HCT116 (cell line): ENCODE results near the gene PDSS1. TPM values are rescaled to one million over a fixed set of nuclear protein-coding genes. Genes with fewer than 3 reads are reported as not detected.

Experiments
- ATAC-seq: fragments of 200-7000 bp; cut with Tn5 transposase; 2 replicates; pipeline ENCODE4 v1.9.1; 2020; ENCODE audit warnings: mild to moderate bottlenecking, moderate library complexity
- BruUV-seq: library from RNA; stranded (reverse); fragments of 400-500 nt; replicated peaks from 2 replicates; lab custom pipeline; 2021; lab: Mats Ljungman, UMichigan
- CTCF ChIA-PET: fragments of 300-600 bp; sonication (Branson Sonifier 250); formaldehyde crosslinking; loops from one replicate; lab custom pipeline; 2021; ENCODE audit warnings: antibody characterized with exemption; lab: Charles Lee
- POLR2A ChIA-PET: fragments of 300-600, 350-600 bp; sonication (Branson Sonifier 250); formaldehyde crosslinking; loops from one replicate; lab custom pipeline; 2021; ENCODE audit warnings: antibody characterized with exemption; lab: Charles Lee
- RAD21 ChIA-PET, 2 experiments: fragments of 300-600 bp; sonication (Branson Sonifier 250); formaldehyde crosslinking; loops; one replicate each; lab custom pipeline; 2023; ENCODE audit warnings: low total read pairs in 2 of 2; ENCODE audit not compliant: uncharacterized antibody in 2 of 2, unreplicated experiment in 2 of 2, low non-redundant PET in 1 of 2; lab: Charles Lee
- DNase-seq: peaks from one replicate; pipeline ENCODE4 v3.0.0-alpha.2; 2010; ENCODE audit warnings: low read depth, low spot score
- H2AFZ ChIP-seq: fragments of 200-600 bp; shearing (Covaris generic), sonication (generic); 2 replicates; pipeline ENCODE4 v1.6.1; 2017; ENCODE audit warnings: low read depth, mixed run types, mixed read lengths, antibody characterized with exemption, low read length; ENCODE audit not compliant: poor library complexity, severe bottlenecking
- H3K27ac ChIP-seq: 2 replicates; pipeline ENCODE4 v1.5.1; 2012; ENCODE audit warnings: low read depth, low read length
- H3K27me3 ChIP-seq: fragments of 200-600 bp; sonication (generic); 2 replicates; pipeline ENCODE4 v1.6.1; 2016; ENCODE audit warnings: mixed run types, low read length, mixed read lengths; ENCODE audit not compliant: insufficient read depth
- H3K36me3 ChIP-seq, 2 experiments: fragments of 200-500 bp in 1 of 2; fragments of 200-600 bp in 1 of 2; sonication (Bioruptor generic) in 1 of 2; sonication (generic) in 1 of 2; 2 replicates each; pipeline versions ENCODE4 v1.5.1 to v1.6.1; 2014 to 2016; ENCODE audit warnings: low read length in 2 of 2, inconsistent platforms in 1 of 2, mixed read lengths in 1 of 2, mixed run types in 1 of 2; ENCODE audit not compliant: insufficient read depth in 2 of 2, control insufficient read depth in 1 of 2
- H3K4me1 ChIP-seq, 2 experiments: fragments of 200-600 bp in 1 of 2; sonication (generic) in 1 of 2; 2 replicates each; pipeline versions ENCODE4 v1.5.1 to v1.6.1; 2012 to 2017; ENCODE audit warnings: low read length in 2 of 2, inconsistent platforms in 1 of 2, mild to moderate bottlenecking in 1 of 2, mixed read lengths in 1 of 2, mixed run types in 1 of 2, moderate library complexity in 1 of 2; ENCODE audit not compliant: insufficient read depth in 2 of 2, control insufficient read depth in 1 of 2
- H3K4me2 ChIP-seq: fragments of 200-600 bp; sonication (generic); 2 replicates; pipeline ENCODE4 v1.6.1; 2017; ENCODE audit warnings: mixed run types, low read length, mixed read lengths
- H3K4me3 ChIP-seq, 2 experiments: fragments of 200-600 bp in 1 of 2; sonication (generic) in 1 of 2; replicated peaks in 1 of 2; 2 replicates each; pipeline ENCODE4 v1.5.1; 2011 to 2016; ENCODE audit warnings: low read length in 2 of 2, control low read depth in 1 of 2, low read depth in 1 of 2, mild to moderate bottlenecking in 1 of 2, mixed read lengths in 1 of 2, mixed run types in 1 of 2
- H3K79me2 ChIP-seq: fragments of 200-600 bp; sonication (generic); 2 replicates; pipeline ENCODE4 v1.6.1; 2017; ENCODE audit warnings: mild to moderate bottlenecking, mixed run types, low read length, moderate library complexity, mixed read lengths; ENCODE audit not compliant: insufficient read depth
- H3K9ac ChIP-seq: fragments of 200-600 bp; sonication (generic); 2 replicates; pipeline ENCODE4 v1.6.1; 2016; ENCODE audit warnings: low read length, mixed read lengths
- H3K9me2 ChIP-seq: fragments of 200-600 bp; sonication (generic), shearing (Covaris generic); 2 replicates; pipeline ENCODE4 v1.6.1; 2017; ENCODE audit warnings: mixed run types, mild to moderate bottlenecking, moderate library complexity; ENCODE audit not compliant: insufficient read depth
- H3K9me3 ChIP-seq, 2 experiments: fragments of 200-500 bp in 1 of 2; fragments of 200-600 bp in 1 of 2; sonication (Bioruptor generic) in 1 of 2; sonication (generic) in 1 of 2; 2 replicates each; pipeline ENCODE4 v1.6.1; 2014 to 2017; ENCODE audit warnings: low read length in 2 of 2, mixed read lengths in 2 of 2, inconsistent platforms in 1 of 2, low read depth in 1 of 2, mild to moderate bottlenecking in 1 of 2, mixed run types in 1 of 2, moderate library complexity in 1 of 2; ENCODE audit not compliant: control insufficient read depth in 1 of 2, insufficient read depth in 1 of 2
- H4K20me1 ChIP-seq: fragments of 200-600 bp; sonication (generic), shearing (Covaris generic); 2 replicates; pipeline ENCODE4 v1.6.1; 2017; ENCODE audit warnings: mixed run types, mild to moderate bottlenecking, moderate library complexity; ENCODE audit not compliant: insufficient read depth
- EGR1 ChIP-seq: IDR thresholded peaks from 2 replicates; pipeline ENCODE4 v1.6.1; 2012; ENCODE audit warnings: low read depth
- FOSL1 ChIP-seq: IDR thresholded peaks from 2 replicates; pipeline ENCODE4 v1.6.1; 2012; ENCODE audit warnings: low read depth
- POLR2A ChIP-seq: IDR thresholded peaks from 2 replicates; pipeline ENCODE4 v1.7.0; 2011; ENCODE audit warnings: borderline replicate concordance; ENCODE audit not compliant: insufficient read depth, insufficient read length; ENCODE audit errors: extremely low read depth
- POLR2AphosphoS5 ChIP-seq: IDR thresholded peaks from 2 replicates; pipeline ENCODE4 v1.6.1; 2011; ENCODE audit warnings: mild to moderate bottlenecking, low read depth, low read length, moderate library complexity
- TCF7L2 ChIP-seq: IDR thresholded peaks from 2 replicates; pipeline ENCODE4 v1.7.0; 2011; ENCODE audit warnings: borderline replicate concordance, inconsistent platforms; ENCODE audit not compliant: insufficient read depth, insufficient read length; ENCODE audit errors: extremely low read depth
- ZFX ChIP-seq: fragments of 450-650 bp; IDR thresholded peaks from 2 replicates; pipeline ENCODE4 v1.6.1; 2017
- intact Hi-C: fragments of 100-400 bp; cut with micrococcal nuclease; formaldehyde crosslinking; loops from 2 replicates; pipeline ENCODE4 v1.10.0; 2022
- total RNA-seq: library from RNA; stranded (reverse); gene quantifications from one replicate; pipeline ENCODE4 v1.2.1, GENCODE V29; 2021; ENCODE audit not compliant: unreplicated experiment
- TF ChIP-seq, protein P1 (sequence below), 3 experiments: fragments of 200-600 bp in 1 of 3; sonication (generic) in 1 of 3; IDR thresholded peaks in 2 of 3; conservative IDR thresholded peaks in 1 of 3; 2 replicates each; pipeline ENCODE4 v1.5.1; 2012 to 2017; ENCODE audit warnings: low read depth in 2 of 3, low read length in 2 of 3, antibody characterized with exemption in 1 of 3, borderline replicate concordance in 1 of 3, control low read depth in 1 of 3, mild to moderate bottlenecking in 1 of 3, mixed read lengths in 1 of 3, mixed run types in 1 of 3, moderate library complexity in 1 of 3; ENCODE audit not compliant: insufficient read depth in 1 of 3
- TF ChIP-seq, protein P2 (sequence below): IDR thresholded peaks from 2 replicates; pipeline ENCODE4 v1.6.1; 2012
- TF ChIP-seq, protein P3 (sequence below): IDR thresholded peaks from 2 replicates; pipeline ENCODE4 v1.6.1; 2012; ENCODE audit warnings: low read depth

PDSS1 gene
- total RNA-seq, 1 experiment from 2014 or later = 23.5 TPM

DNA sequence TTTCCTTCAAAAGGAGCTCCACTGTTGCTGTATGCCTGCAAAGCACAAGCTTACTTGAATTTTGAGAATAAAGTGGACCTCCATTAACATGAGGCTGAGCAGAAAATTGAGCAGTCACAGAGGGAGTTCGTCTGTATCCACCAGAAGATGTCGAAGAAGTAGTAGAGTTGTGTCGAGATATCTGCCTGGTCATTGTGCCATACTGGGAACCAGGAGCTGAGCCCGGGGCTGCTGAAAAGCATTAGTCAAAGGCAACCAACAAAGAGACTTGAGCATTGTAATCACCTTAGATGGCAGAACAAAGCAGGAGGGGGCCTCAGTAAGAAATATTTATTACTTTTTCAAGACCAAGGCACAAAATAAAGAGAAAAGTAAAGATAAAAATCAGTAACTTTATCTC is 61.5 kb downstream of the PDSS1 start:
- no peaks in the 10 kb centered on the region for H3K9me2 ChIP-seq
- no peak for ATAC-seq
- H3K4me2 ChIP-seq = no peak overlapping the region
- intact Hi-C loops = no loop called here
- H3K27ac ChIP-seq = no peak overlapping the region
- ChIA-PET RAD21 (no interaction called here), CTCF (no interaction called here), POLR2A (no interaction called here)
- H3K4me1 ChIP-seq = peaks cover 7% of the 10 kb centered on the region in 2 experiments; a peak in 3 of 4 replicates
- no TSS peak for BruUV-seq
- H3K9ac ChIP-seq = no peak overlapping the region
- H3K79me2 ChIP-seq = no peaks in the 10 kb centered on the region
- no peak overlapping the region for H2AFZ ChIP-seq
- no peak overlapping the region for H3K4me3 ChIP-seq
- no peaks in the 10 kb centered on the region for H3K9me3 ChIP-seq
- H4K20me1 ChIP-seq = no peaks in the 10 kb centered on the region
- no peaks in the 10 kb centered on the region for H3K27me3 ChIP-seq
- TF ChIP-seq, protein P1, sequence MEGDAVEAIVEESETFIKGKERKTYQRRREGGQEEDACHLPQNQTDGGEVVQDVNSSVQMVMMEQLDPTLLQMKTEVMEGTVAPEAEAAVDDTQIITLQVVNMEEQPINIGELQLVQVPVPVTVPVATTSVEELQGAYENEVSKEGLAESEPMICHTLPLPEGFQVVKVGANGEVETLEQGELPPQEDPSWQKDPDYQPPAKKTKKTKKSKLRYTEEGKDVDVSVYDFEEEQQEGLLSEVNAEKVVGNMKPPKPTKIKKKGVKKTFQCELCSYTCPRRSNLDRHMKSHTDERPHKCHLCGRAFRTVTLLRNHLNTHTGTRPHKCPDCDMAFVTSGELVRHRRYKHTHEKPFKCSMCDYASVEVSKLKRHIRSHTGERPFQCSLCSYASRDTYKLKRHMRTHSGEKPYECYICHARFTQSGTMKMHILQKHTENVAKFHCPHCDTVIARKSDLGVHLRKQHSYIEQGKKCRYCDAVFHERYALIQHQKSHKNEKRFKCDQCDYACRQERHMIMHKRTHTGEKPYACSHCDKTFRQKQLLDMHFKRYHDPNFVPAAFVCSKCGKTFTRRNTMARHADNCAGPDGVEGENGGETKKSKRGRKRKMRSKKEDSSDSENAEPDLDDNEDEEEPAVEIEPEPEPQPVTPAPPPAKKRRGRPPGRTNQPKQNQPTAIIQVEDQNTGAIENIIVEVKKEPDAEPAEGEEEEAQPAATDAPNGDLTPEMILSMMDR (IDR thresholded peaks at IDR 0.05 in 2 of 3, conservative IDR thresholded peaks at IDR 0.05 in 1 of 3; ENCODE audit: borderline replicate concordance in 1 of 3, insufficient read depth in 1 of 3, low read depth in 2 of 3, low read length in 2 of 3) = no peak
- TF ChIP-seq TCF7L2 (no peak), POLR2A (no peak), ZFX (no peak), POLR2AphosphoS5 (no peak), FOSL1 (no peak), EGR1 (no peak)
- TF ChIP-seq, protein P2, sequence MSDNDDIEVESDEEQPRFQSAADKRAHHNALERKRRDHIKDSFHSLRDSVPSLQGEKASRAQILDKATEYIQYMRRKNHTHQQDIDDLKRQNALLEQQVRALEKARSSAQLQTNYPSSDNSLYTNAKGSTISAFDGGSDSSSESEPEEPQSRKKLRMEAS = no peak
- TF ChIP-seq, protein P3, sequence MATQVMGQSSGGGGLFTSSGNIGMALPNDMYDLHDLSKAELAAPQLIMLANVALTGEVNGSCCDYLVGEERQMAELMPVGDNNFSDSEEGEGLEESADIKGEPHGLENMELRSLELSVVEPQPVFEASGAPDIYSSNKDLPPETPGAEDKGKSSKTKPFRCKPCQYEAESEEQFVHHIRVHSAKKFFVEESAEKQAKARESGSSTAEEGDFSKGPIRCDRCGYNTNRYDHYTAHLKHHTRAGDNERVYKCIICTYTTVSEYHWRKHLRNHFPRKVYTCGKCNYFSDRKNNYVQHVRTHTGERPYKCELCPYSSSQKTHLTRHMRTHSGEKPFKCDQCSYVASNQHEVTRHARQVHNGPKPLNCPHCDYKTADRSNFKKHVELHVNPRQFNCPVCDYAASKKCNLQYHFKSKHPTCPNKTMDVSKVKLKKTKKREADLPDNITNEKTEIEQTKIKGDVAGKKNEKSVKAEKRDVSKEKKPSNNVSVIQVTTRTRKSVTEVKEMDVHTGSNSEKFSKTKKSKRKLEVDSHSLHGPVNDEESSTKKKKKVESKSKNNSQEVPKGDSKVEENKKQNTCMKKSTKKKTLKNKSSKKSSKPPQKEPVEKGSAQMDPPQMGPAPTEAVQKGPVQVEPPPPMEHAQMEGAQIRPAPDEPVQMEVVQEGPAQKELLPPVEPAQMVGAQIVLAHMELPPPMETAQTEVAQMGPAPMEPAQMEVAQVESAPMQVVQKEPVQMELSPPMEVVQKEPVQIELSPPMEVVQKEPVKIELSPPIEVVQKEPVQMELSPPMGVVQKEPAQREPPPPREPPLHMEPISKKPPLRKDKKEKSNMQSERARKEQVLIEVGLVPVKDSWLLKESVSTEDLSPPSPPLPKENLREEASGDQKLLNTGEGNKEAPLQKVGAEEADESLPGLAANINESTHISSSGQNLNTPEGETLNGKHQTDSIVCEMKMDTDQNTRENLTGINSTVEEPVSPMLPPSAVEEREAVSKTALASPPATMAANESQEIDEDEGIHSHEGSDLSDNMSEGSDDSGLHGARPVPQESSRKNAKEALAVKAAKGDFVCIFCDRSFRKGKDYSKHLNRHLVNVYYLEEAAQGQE = no peak
- no peak for DNase-seq
- no peaks in the 10 kb centered on the region for H3K36me3 ChIP-seq
